Caco-2 (cell line): Measurements from ENCODE around the gene NOA1. TPM values are rescaled to one million over a fixed set of nuclear protein-coding genes. Genes with fewer than 3 reads are reported as not detected.

Experiments
- BruUV-seq: library from RNA; stranded (reverse); fragments of 400-500 nt; replicated peaks from 2 replicates; lab custom pipeline; 2021; lab: Mats Ljungman, UMichigan
- CTCF ChIA-PET: fragments of 300-600 bp; sonication (Branson Sonifier 250); formaldehyde crosslinking; loops from one replicate; lab custom pipeline; 2022; ENCODE audit warnings: antibody characterized with exemption; lab: Charles Lee
- POLR2A ChIA-PET: fragments of 300-600 bp; sonication (Branson Sonifier 250); formaldehyde crosslinking; loops from one replicate; lab custom pipeline; 2022; ENCODE audit warnings: antibody characterized with exemption; lab: Charles Lee
- DNase-seq, 2 experiments: peaks; one replicate each; pipeline versions ENCODE4 v3.0.0 to v3.0.0-alpha.2; 2020 to 2022
- H3K27me3 ChIP-seq: replicated peaks from 2 replicates; pipeline ENCODE4 v1.6.0; 2011; ENCODE audit warnings: low read length; ENCODE audit not compliant: control insufficient read depth, insufficient read depth
- H3K36me3 ChIP-seq: 2 replicates; pipeline ENCODE4 v1.5.1; 2011; ENCODE audit warnings: low read length; ENCODE audit not compliant: control insufficient read depth, insufficient read depth
- H3K4me1 ChIP-seq: fragments of 250-450 bp; sonication (Bioruptor Pico); 2 replicates; pipeline ENCODE4 v1.5.1; 2020; ENCODE audit warnings: mild to moderate bottlenecking
- H3K4me3 ChIP-seq: 2 replicates; pipeline ENCODE4 v1.5.1; 2011; ENCODE audit warnings: low read depth, mild to moderate bottlenecking, control low read depth, low read length
- H3K9me3 ChIP-seq: fragments of 250-450 bp; sonication (Bioruptor Pico); 2 replicates; pipeline ENCODE4 v1.5.1; 2020; ENCODE audit warnings: mild to moderate bottlenecking, moderate library complexity
- H3K27ac Mint-ChIP-seq: one replicate; pipeline ENCODE4 v1.8.0; 2022; ENCODE audit warnings: mixed read lengths; ENCODE audit not compliant: unreplicated experiment
- H3K27me3 Mint-ChIP-seq: one replicate; pipeline ENCODE4 v1.8.0; 2022; ENCODE audit warnings: mixed read lengths; ENCODE audit not compliant: insufficient read depth, unreplicated experiment
- H3K36me3 Mint-ChIP-seq: one replicate; pipeline ENCODE4 v1.8.0; 2022; ENCODE audit warnings: mild to moderate bottlenecking, mixed read lengths; ENCODE audit not compliant: insufficient read depth, unreplicated experiment
- H3K4me1 Mint-ChIP-seq: one replicate; pipeline ENCODE4 v1.8.0; 2022; ENCODE audit warnings: low read depth, mixed read lengths; ENCODE audit not compliant: unreplicated experiment
- H3K4me3 Mint-ChIP-seq: one replicate; pipeline ENCODE4 v1.8.0; 2022; ENCODE audit warnings: mild to moderate bottlenecking, moderate library complexity, mixed read lengths; ENCODE audit not compliant: unreplicated experiment
- H3K9me3 Mint-ChIP-seq: one replicate; pipeline ENCODE4 v1.8.0; 2022; ENCODE audit warnings: mixed read lengths; ENCODE audit not compliant: unreplicated experiment
- CTCF ChIP-seq, 2 experiments: fragments of 200-600 bp in 1 of 2; IDR thresholded peaks; 1 replicate in 1 of 2; 2 replicates in 1 of 2; pipeline versions ENCODE4 v1.5.1 to v1.8.0; 2011 to 2022; ENCODE audit warnings: antibody characterized with exemption in 1 of 2, control low read depth in 1 of 2, inconsistent platforms in 1 of 2, low read depth in 1 of 2, low read length in 1 of 2, mild to moderate bottlenecking in 1 of 2, moderate library complexity in 1 of 2; ENCODE audit not compliant: insufficient read depth in 1 of 2, severe bottlenecking in 1 of 2, unreplicated experiment in 1 of 2
- intact Hi-C: fragments of 100-400 bp; cut with micrococcal nuclease; formaldehyde crosslinking; loops from one replicate; pipeline ENCODE4 v1.10.0; 2022; ENCODE audit not compliant: unreplicated experiment
- total RNA-seq: library from RNA; stranded (reverse); gene quantifications from 2 replicates; pipeline ENCODE4 v1.2.3, GENCODE V29; 2022

Gene NOA1
- total RNA-seq, 1 experiment from 2014 or later: 26.3 TPM

GRCh38 chr4:56995525-56995924 is 18.1 kb upstream of the NOA1 start:
- peaks cover 84% of the 10 kb centered on the region for H3K36me3 Mint-ChIP-seq
- H3K4me3 ChIP-seq: no peak overlapping the region
- no peaks in the 10 kb centered on the region for H3K27me3 Mint-ChIP-seq
- H3K9me3 ChIP-seq: no peaks in the 10 kb centered on the region
- intact Hi-C loops: no loop called here
- no peaks in the 10 kb centered on the region for H3K4me1 ChIP-seq
- ChIA-PET POLR2A (no interaction called here), CTCF (no interaction called here)
- H3K27ac Mint-ChIP-seq: no peak overlapping the region
- no peaks in the 10 kb centered on the region for H3K9me3 Mint-ChIP-seq
- peaks cover 1% of the 10 kb centered on the region; the same call in 1 of the 2 replicates for H3K36me3 ChIP-seq
- H3K4me1 Mint-ChIP-seq: no peaks in the 10 kb centered on the region
- no peak overlapping the region for H3K4me3 Mint-ChIP-seq
- no peak for DNase-seq
- H3K27me3 ChIP-seq: no peaks in the 10 kb centered on the region
- no TSS peak for BruUV-seq
- TF ChIP-seq CTCF (IDR thresholded peaks at IDR 0.05; ENCODE audit: insufficient read depth in 1 of 2, low read depth in 1 of 2, low read length in 1 of 2, severe bottlenecking in 1 of 2, unreplicated experiment in 1 of 2): no peak

GRCh38 chr4:56990109-56990905 is 12.9 kb upstream of the NOA1 start:
- TF ChIP-seq CTCF (IDR thresholded peaks at IDR 0.05; ENCODE audit: insufficient read depth in 1 of 2, low read depth in 1 of 2, low read length in 1 of 2, severe bottlenecking in 1 of 2, unreplicated experiment in 1 of 2): no peak
- Histone ChIP-seq H3K4me3 (no peak overlapping the region), H3K9me3 (no peaks in the 10 kb centered on the region), H3K4me1 (no peaks in the 10 kb centered on the region), H3K36me3 (peaks cover 2% of the 10 kb centered on the region; the same call in 1 of the 2 replicates), H3K27me3 (no peaks in the 10 kb centered on the region)
- ChIA-PET POLR2A (no interaction called here), CTCF (interaction anchor here (0.8 kb wide), 1 partner anchor 10 kb away, joined by 4 read pairs; no protein-coding TSS in a partner anchor)
- no TSS peak for BruUV-seq
- H3K9me3 Mint-ChIP-seq: no peaks in the 10 kb centered on the region
- H3K27me3 Mint-ChIP-seq: no peaks in the 10 kb centered on the region
- peaks cover 74% of the 10 kb centered on the region for H3K36me3 Mint-ChIP-seq
- no peak overlapping the region for H3K27ac Mint-ChIP-seq
- DNase-seq: no peak
- intact Hi-C loops: no loop called here
- H3K4me3 Mint-ChIP-seq: no peak overlapping the region
- no peaks in the 10 kb centered on the region for H3K4me1 Mint-ChIP-seq

GRCh38 chr4:56986952-56987351 is 9.5 kb upstream of the NOA1 start:
- POLR2A ChIA-PET: no interaction called here
- peaks cover 54% of the 10 kb centered on the region for H3K36me3 Mint-ChIP-seq
- TF ChIP-seq CTCF (IDR thresholded peaks at IDR 0.05; ENCODE audit: insufficient read depth in 1 of 2, low read depth in 1 of 2, low read length in 1 of 2, severe bottlenecking in 1 of 2, unreplicated experiment in 1 of 2): no peak

More at GRCh38 chr4:56986952-56987351, 9.5 kb upstream of the NOA1 start:
- H3K9me3 ChIP-seq: no peaks in the 10 kb centered on the region
- Mint-ChIP-seq H3K4me1 (peaks cover 9% of the 10 kb centered on the region), H3K4me3 (no peak overlapping the region), H3K27ac (no peak overlapping the region), H3K27me3 (no peaks in the 10 kb centered on the region), H3K9me3 (no peaks in the 10 kb centered on the region)
- peaks cover 2% of the 10 kb centered on the region; the same call in 1 of the 2 replicates for H3K36me3 ChIP-seq
- intact Hi-C loops: no loop called here
- BruUV-seq: no TSS peak
- no peak overlapping the region for H3K4me3 ChIP-seq
- H3K4me1 ChIP-seq: no peaks in the 10 kb centered on the region
- H3K27me3 ChIP-seq: no peaks in the 10 kb centered on the region
- CTCF ChIA-PET: no interaction called here
- DNase-seq: no peak
